HCT116 (cell line): ENCODE measurements around the gene CHMP1B. TPM values are rescaled to one million over a fixed set of nuclear protein-coding genes. Genes with fewer than 3 reads are reported as not detected.

ENCODE experiments used
- ATAC-seq: fragments of 200-7000 bp; cut with Tn5 transposase; 2 replicates; pipeline ENCODE4 v1.9.1; 2020; ENCODE audit warnings: mild to moderate bottlenecking, moderate library complexity
- BruUV-seq: library from RNA; stranded (reverse); fragments of 400-500 nt; replicated peaks from 2 replicates; lab custom pipeline; 2021; lab: Mats Ljungman, UMichigan
- CTCF ChIA-PET: fragments of 300-600 bp; sonication (Branson Sonifier 250); formaldehyde crosslinking; loops from one replicate; lab custom pipeline; 2021; ENCODE audit warnings: antibody characterized with exemption; lab: Charles Lee
- POLR2A ChIA-PET: fragments of 300-600, 350-600 bp; sonication (Branson Sonifier 250); formaldehyde crosslinking; loops from one replicate; lab custom pipeline; 2021; ENCODE audit warnings: antibody characterized with exemption; lab: Charles Lee
- RAD21 ChIA-PET, 2 experiments: fragments of 300-600 bp; sonication (Branson Sonifier 250); formaldehyde crosslinking; loops; one replicate each; lab custom pipeline; 2023; ENCODE audit warnings: low total read pairs in 2 of 2; ENCODE audit not compliant: uncharacterized antibody in 2 of 2, unreplicated experiment in 2 of 2, low non-redundant PET in 1 of 2; lab: Charles Lee
- DNase-seq: peaks from one replicate; pipeline ENCODE4 v3.0.0-alpha.2; 2010; ENCODE audit warnings: low read depth, low spot score
- H2AFZ ChIP-seq: fragments of 200-600 bp; shearing (Covaris generic), sonication (generic); 2 replicates; pipeline ENCODE4 v1.6.1; 2017; ENCODE audit warnings: low read depth, mixed run types, mixed read lengths, antibody characterized with exemption, low read length; ENCODE audit not compliant: poor library complexity, severe bottlenecking
- H3K27ac ChIP-seq: 2 replicates; pipeline ENCODE4 v1.5.1; 2012; ENCODE audit warnings: low read depth, low read length
- H3K27me3 ChIP-seq: fragments of 200-600 bp; sonication (generic); 2 replicates; pipeline ENCODE4 v1.6.1; 2016; ENCODE audit warnings: mixed run types, low read length, mixed read lengths; ENCODE audit not compliant: insufficient read depth
- H3K36me3 ChIP-seq, 2 experiments: fragments of 200-500 bp in 1 of 2; fragments of 200-600 bp in 1 of 2; sonication (Bioruptor generic) in 1 of 2; sonication (generic) in 1 of 2; 2 replicates each; pipeline versions ENCODE4 v1.5.1 to v1.6.1; 2014 to 2016; ENCODE audit warnings: low read length in 2 of 2, inconsistent platforms in 1 of 2, mixed read lengths in 1 of 2, mixed run types in 1 of 2; ENCODE audit not compliant: insufficient read depth in 2 of 2, control insufficient read depth in 1 of 2
- H3K4me1 ChIP-seq, 2 experiments: fragments of 200-600 bp in 1 of 2; sonication (generic) in 1 of 2; 2 replicates each; pipeline versions ENCODE4 v1.5.1 to v1.6.1; 2012 to 2017; ENCODE audit warnings: low read length in 2 of 2, inconsistent platforms in 1 of 2, mild to moderate bottlenecking in 1 of 2, mixed read lengths in 1 of 2, mixed run types in 1 of 2, moderate library complexity in 1 of 2; ENCODE audit not compliant: insufficient read depth in 2 of 2, control insufficient read depth in 1 of 2
- H3K4me2 ChIP-seq: fragments of 200-600 bp; sonication (generic); 2 replicates; pipeline ENCODE4 v1.6.1; 2017; ENCODE audit warnings: mixed run types, low read length, mixed read lengths
- H3K4me3 ChIP-seq, 2 experiments: fragments of 200-600 bp in 1 of 2; sonication (generic) in 1 of 2; replicated peaks in 1 of 2; 2 replicates each; pipeline ENCODE4 v1.5.1; 2011 to 2016; ENCODE audit warnings: low read length in 2 of 2, control low read depth in 1 of 2, low read depth in 1 of 2, mild to moderate bottlenecking in 1 of 2, mixed read lengths in 1 of 2, mixed run types in 1 of 2
- H3K79me2 ChIP-seq: fragments of 200-600 bp; sonication (generic); 2 replicates; pipeline ENCODE4 v1.6.1; 2017; ENCODE audit warnings: mild to moderate bottlenecking, mixed run types, low read length, moderate library complexity, mixed read lengths; ENCODE audit not compliant: insufficient read depth
- H3K9ac ChIP-seq: fragments of 200-600 bp; sonication (generic); 2 replicates; pipeline ENCODE4 v1.6.1; 2016; ENCODE audit warnings: low read length, mixed read lengths
- H3K9me2 ChIP-seq: fragments of 200-600 bp; sonication (generic), shearing (Covaris generic); 2 replicates; pipeline ENCODE4 v1.6.1; 2017; ENCODE audit warnings: mixed run types, mild to moderate bottlenecking, moderate library complexity; ENCODE audit not compliant: insufficient read depth
- H3K9me3 ChIP-seq, 2 experiments: fragments of 200-500 bp in 1 of 2; fragments of 200-600 bp in 1 of 2; sonication (Bioruptor generic) in 1 of 2; sonication (generic) in 1 of 2; 2 replicates each; pipeline ENCODE4 v1.6.1; 2014 to 2017; ENCODE audit warnings: low read length in 2 of 2, mixed read lengths in 2 of 2, inconsistent platforms in 1 of 2, low read depth in 1 of 2, mild to moderate bottlenecking in 1 of 2, mixed run types in 1 of 2, moderate library complexity in 1 of 2; ENCODE audit not compliant: control insufficient read depth in 1 of 2, insufficient read depth in 1 of 2
- H4K20me1 ChIP-seq: fragments of 200-600 bp; sonication (generic), shearing (Covaris generic); 2 replicates; pipeline ENCODE4 v1.6.1; 2017; ENCODE audit warnings: mixed run types, mild to moderate bottlenecking, moderate library complexity; ENCODE audit not compliant: insufficient read depth
- CBX3 ChIP-seq: IDR thresholded peaks from 2 replicates; pipeline ENCODE4 v1.6.1; 2012; ENCODE audit warnings: low read depth
- CTCF ChIP-seq, 3 experiments: fragments of 200-600 bp in 1 of 3; sonication (generic) in 1 of 3; IDR thresholded peaks in 2 of 3; conservative IDR thresholded peaks in 1 of 3; 2 replicates each; pipeline ENCODE4 v1.5.1; 2012 to 2017; ENCODE audit warnings: low read depth in 2 of 3, low read length in 2 of 3, antibody characterized with exemption in 1 of 3, borderline replicate concordance in 1 of 3, control low read depth in 1 of 3, mild to moderate bottlenecking in 1 of 3, mixed read lengths in 1 of 3, mixed run types in 1 of 3, moderate library complexity in 1 of 3; ENCODE audit not compliant: insufficient read depth in 1 of 3
- EZH2 ChIP-seq: fragments of 200-600 bp; sonication (generic); IDR thresholded peaks from 2 replicates; pipeline ENCODE4 v1.6.1; 2017; ENCODE audit warnings: antibody characterized with exemption, mixed run types
- MAX ChIP-seq: IDR thresholded peaks from 2 replicates; pipeline ENCODE4 v1.6.1; 2012
- POLR2A ChIP-seq: IDR thresholded peaks from 2 replicates; pipeline ENCODE4 v1.7.0; 2011; ENCODE audit warnings: borderline replicate concordance; ENCODE audit not compliant: insufficient read depth, insufficient read length; ENCODE audit errors: extremely low read depth
- POLR2AphosphoS5 ChIP-seq: IDR thresholded peaks from 2 replicates; pipeline ENCODE4 v1.6.1; 2011; ENCODE audit warnings: mild to moderate bottlenecking, low read depth, low read length, moderate library complexity
- SIN3A ChIP-seq: IDR thresholded peaks from 2 replicates; pipeline ENCODE4 v1.6.1; 2012; ENCODE audit warnings: low read depth
- TCF7L2 ChIP-seq: IDR thresholded peaks from 2 replicates; pipeline ENCODE4 v1.7.0; 2011; ENCODE audit warnings: borderline replicate concordance, inconsistent platforms; ENCODE audit not compliant: insufficient read depth, insufficient read length; ENCODE audit errors: extremely low read depth
- YY1 ChIP-seq: IDR thresholded peaks from 2 replicates; pipeline ENCODE4 v1.6.1; 2011; ENCODE audit warnings: low read length, low read depth, moderate library complexity, mild to moderate bottlenecking; ENCODE audit not compliant: insufficient replicate concordance; ENCODE audit errors: extremely low read depth
- intact Hi-C: fragments of 100-400 bp; cut with micrococcal nuclease; formaldehyde crosslinking; loops from 2 replicates; pipeline ENCODE4 v1.10.0; 2022
- total RNA-seq: library from RNA; stranded (reverse); gene quantifications from one replicate; pipeline ENCODE4 v1.2.1, GENCODE V29; 2021; ENCODE audit not compliant: unreplicated experiment

The CHMP1B gene
- total RNA-seq, 1 experiment from 2014 or later: 30.3 TPM

DNA sequence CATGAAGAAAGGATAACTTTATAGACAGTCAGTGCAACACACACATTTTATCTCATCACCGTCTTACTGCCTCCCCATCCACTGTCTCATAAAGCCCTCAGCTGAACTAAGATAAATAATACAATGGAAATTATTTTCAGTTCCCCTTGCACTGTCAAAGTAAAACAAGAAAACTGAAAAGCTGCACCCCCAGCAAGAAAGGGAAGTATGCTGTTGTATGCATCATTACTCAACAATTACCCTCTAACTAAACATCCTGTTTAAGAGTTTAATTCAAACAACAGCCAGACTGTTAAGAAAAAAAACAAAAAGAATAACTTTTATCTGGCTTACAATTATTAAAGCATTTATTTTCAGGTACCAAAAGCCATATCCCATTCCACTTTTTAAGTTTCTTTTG lies 31.9 kb downstream of the CHMP1B start:
- H3K4me1 ChIP-seq: peaks cover 8 to 11% of the 10 kb centered on the region in 2 experiments; a peak in 3 of 4 replicates
- H3K27ac ChIP-seq: no peak overlapping the region
- H4K20me1 ChIP-seq: no peaks in the 10 kb centered on the region
- no peak overlapping the region for H3K4me3 ChIP-seq
- no peaks in the 10 kb centered on the region for H3K9me2 ChIP-seq
- no peak overlapping the region for H2AFZ ChIP-seq
- no peaks in the 10 kb centered on the region for H3K79me2 ChIP-seq
- no TSS peak for BruUV-seq
- POLR2A ChIA-PET: no interaction called here
- H3K36me3 ChIP-seq: no peaks in the 10 kb centered on the region
- intact Hi-C loops: no loop called here
- H3K9ac ChIP-seq: no peak overlapping the region
- CTCF ChIA-PET: no interaction called here
- RAD21 ChIA-PET: no interaction called here
- H3K4me2 ChIP-seq: no peak overlapping the region
- ATAC-seq: no peak
- TF ChIP-seq SIN3A (no peak), MAX (no peak), YY1 (no peak), POLR2AphosphoS5 (no peak)
- H3K27me3 ChIP-seq: no peaks in the 10 kb centered on the region
- DNase-seq: no peak
- no peaks in the 10 kb centered on the region for H3K9me3 ChIP-seq

GRCh38 chr18:11884396-11885030 lies 33.3 kb downstream of the CHMP1B start:
- Histone ChIP-seq H3K79me2 (no peaks in the 10 kb centered on the region), H2AFZ (no peak overlapping the region), H3K4me2 (no peak overlapping the region), H3K36me3 (no peaks in the 10 kb centered on the region; a peak in 1 of 4 replicates), H3K27ac (no peak overlapping the region), H3K9me3 (no peaks in the 10 kb centered on the region), H4K20me1 (no peaks in the 10 kb centered on the region), H3K27me3 (no peaks in the 10 kb centered on the region), H3K4me3 (no peak overlapping the region), H3K9me2 (no peaks in the 10 kb centered on the region), H3K4me1 (peaks cover 10 to 13% of the 10 kb centered on the region in 2 experiments; a peak in 3 of 4 replicates), H3K9ac (no peak overlapping the region)
- intact Hi-C loops: no loop called here
- ChIA-PET POLR2A (no interaction called here), RAD21 (no interaction called here), CTCF (no interaction called here)
- ATAC-seq: no peak
- no peak for TF ChIP-seq POLR2A
- no peak for TF ChIP-seq TCF7L2
- no peak for TF ChIP-seq MAX
- TF ChIP-seq CTCF (IDR thresholded peaks at IDR 0.05 in 2 of 3, conservative IDR thresholded peaks at IDR 0.05 in 1 of 3; ENCODE audit: borderline replicate concordance in 1 of 3, insufficient read depth in 1 of 3, low read depth in 2 of 3, low read length in 2 of 3): no peak
- TF ChIP-seq EZH2: no peak
- no peak for TF ChIP-seq CBX3
- BruUV-seq: no TSS peak
- no peak for DNase-seq
